ENCODE data around the gene IGFBP4. TPM values are rescaled to one million over a fixed set of nuclear protein-coding genes. Genes with fewer than 3 reads are reported as not detected.

Gene IGFBP4
- total RNA-seq, 1 donor from 2014 or later, result 142 TPM

DNA sequence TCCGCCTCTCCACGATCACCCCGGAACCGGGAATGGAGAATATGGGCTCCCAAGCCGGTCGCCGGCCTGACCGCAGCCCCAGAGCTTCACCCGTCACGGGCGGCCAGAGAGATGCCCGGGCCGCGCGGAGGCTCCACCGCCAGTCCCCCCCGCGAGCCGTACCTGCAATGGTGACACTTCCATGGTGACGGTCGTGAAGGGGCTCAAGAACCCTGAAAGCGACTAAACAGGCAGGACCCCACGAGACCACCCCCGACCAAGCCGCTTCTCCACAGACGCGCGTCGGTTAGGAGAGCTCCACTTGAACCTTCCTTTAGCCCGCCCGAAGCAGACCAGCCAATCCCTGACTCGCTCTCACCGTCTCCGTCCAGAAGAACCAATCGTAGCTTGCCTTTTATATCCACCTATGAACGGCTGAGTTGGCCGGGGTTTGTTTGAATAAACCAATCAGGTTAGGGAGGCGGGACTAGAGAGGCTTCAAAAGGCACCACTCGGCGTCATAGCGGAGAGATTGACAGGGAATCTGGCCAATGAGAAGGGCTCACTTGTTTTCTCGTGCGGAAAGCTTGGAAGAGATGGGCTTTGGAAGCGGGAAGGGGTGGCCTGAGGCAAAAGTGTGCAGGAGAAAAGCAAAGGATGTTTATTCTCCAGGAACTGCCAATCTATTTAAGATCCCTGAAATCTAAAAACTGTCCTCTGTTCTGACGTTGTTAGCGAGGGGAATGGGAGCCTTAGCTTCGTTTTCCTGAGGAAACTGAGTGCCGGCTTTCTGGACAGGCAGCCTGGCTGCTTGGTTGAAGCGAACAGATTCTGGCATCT lies 25.4 kb upstream of the IGFBP4 start, which contains the start of gene TOP2A:
Gene TOP2A (minus strand): TSS at position 288 of the 819 bp plus-strand sequence. CDS start 105 bp downstream, at position 183.
- H3K36me3 Mint-ChIP-seq (ENCODE audit: low read depth, unreplicated experiment), result no peaks in the 10 kb centered on the region
- H3K27ac Mint-ChIP-seq (ENCODE audit: unreplicated experiment), result peak within 1 kb of the TSS; percentile 78
- Histone ChIP-seq H3K36me3 (ENCODE audit: insufficient read depth, low read length) (no peaks in the 10 kb centered on the region), H4K20me1 (ENCODE audit: insufficient read depth, low read length) (no peaks in the 10 kb centered on the region), H3K4me3 (ENCODE audit: insufficient read depth, low read depth, low read length) (peak within 1 kb of the TSS; percentile 80), H2AFZ (ENCODE audit: low read depth, low read length) (peak within 1 kb of the TSS; percentile 92), H3K4me1 (ENCODE audit: insufficient read depth, low read length) (peaks cover 13% of the 10 kb centered on the region), H3K27me3 (ENCODE audit: insufficient read depth, low read length) (no peaks in the 10 kb centered on the region), H3K4me2 (ENCODE audit: low read length) (peak within 1 kb of the TSS; percentile 95), H3K79me2 (ENCODE audit: insufficient read depth, low read length) (peaks cover 38% of the 10 kb centered on the region), H3K9ac (ENCODE audit: low read length) (peak within 1 kb of the TSS; percentile 83), H3K27ac (ENCODE audit: low read depth, low read length) (peak within 1 kb of the TSS; percentile 69), H3K9me3 (ENCODE audit: insufficient read depth, low read depth, low read length) (no peaks in the 10 kb centered on the region)
- peak; percentile 75 for FAIRE-seq
- H3K4me3 Mint-ChIP-seq (ENCODE audit: unreplicated experiment), result peak within 1 kb of the TSS; percentile 94
- no peaks in the 10 kb centered on the region for H3K4me1 Mint-ChIP-seq (ENCODE audit: low read depth, unreplicated experiment)
- H3K27me3 Mint-ChIP-seq (ENCODE audit: low read depth, unreplicated experiment), result no peaks in the 10 kb centered on the region
- no peak for TF ChIP-seq EZH2 (IDR thresholded peaks at IDR 0.05; ENCODE audit: insufficient read depth, low read length)
- TF ChIP-seq, protein P1, sequence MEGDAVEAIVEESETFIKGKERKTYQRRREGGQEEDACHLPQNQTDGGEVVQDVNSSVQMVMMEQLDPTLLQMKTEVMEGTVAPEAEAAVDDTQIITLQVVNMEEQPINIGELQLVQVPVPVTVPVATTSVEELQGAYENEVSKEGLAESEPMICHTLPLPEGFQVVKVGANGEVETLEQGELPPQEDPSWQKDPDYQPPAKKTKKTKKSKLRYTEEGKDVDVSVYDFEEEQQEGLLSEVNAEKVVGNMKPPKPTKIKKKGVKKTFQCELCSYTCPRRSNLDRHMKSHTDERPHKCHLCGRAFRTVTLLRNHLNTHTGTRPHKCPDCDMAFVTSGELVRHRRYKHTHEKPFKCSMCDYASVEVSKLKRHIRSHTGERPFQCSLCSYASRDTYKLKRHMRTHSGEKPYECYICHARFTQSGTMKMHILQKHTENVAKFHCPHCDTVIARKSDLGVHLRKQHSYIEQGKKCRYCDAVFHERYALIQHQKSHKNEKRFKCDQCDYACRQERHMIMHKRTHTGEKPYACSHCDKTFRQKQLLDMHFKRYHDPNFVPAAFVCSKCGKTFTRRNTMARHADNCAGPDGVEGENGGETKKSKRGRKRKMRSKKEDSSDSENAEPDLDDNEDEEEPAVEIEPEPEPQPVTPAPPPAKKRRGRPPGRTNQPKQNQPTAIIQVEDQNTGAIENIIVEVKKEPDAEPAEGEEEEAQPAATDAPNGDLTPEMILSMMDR (IDR thresholded peaks at IDR 0.05; ENCODE audit: insufficient read depth, low read depth, low read length), result no peak
- DNase-seq (ENCODE audit: low read depth), result peak; percentile 97
- H3K9me3 Mint-ChIP-seq (ENCODE audit: unreplicated experiment), result no peaks in the 10 kb centered on the region

DNA sequence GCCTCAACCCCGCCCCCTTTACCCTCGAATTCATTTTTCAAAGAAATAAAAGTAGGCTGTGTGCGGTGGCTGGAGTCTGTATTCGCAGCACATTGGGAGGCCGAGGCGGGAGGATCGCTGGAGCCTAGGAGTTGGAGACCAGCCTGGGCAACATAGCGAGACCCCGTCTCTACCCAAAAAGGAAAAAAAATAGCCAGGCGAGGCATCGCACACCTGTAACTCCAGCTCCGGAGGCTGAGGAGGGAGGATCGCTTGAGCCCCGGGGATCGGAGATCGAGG lies 24.9 kb upstream of the IGFBP4 start:
- Mint-ChIP-seq H3K4me3 (ENCODE audit: unreplicated experiment) (peak overlapping the region; percentile 94), H3K27ac (ENCODE audit: unreplicated experiment) (no peak overlapping the region), H3K27me3 (ENCODE audit: low read depth, unreplicated experiment) (no peaks in the 10 kb centered on the region), H3K4me1 (ENCODE audit: low read depth, unreplicated experiment) (no peaks in the 10 kb centered on the region), H3K36me3 (ENCODE audit: low read depth, unreplicated experiment) (no peaks in the 10 kb centered on the region), H3K9me3 (ENCODE audit: unreplicated experiment) (no peaks in the 10 kb centered on the region)
- H3K4me1 ChIP-seq (ENCODE audit: insufficient read depth, low read length), result peaks cover 13% of the 10 kb centered on the region
- H3K9me3 ChIP-seq (ENCODE audit: insufficient read depth, low read depth, low read length), result no peaks in the 10 kb centered on the region
- TF ChIP-seq, protein P1 (IDR thresholded peaks at IDR 0.05; ENCODE audit: insufficient read depth, low read depth, low read length), result no peak
- TF ChIP-seq EZH2 (IDR thresholded peaks at IDR 0.05; ENCODE audit: insufficient read depth, low read length), result no peak
- FAIRE-seq, result no peak
- H4K20me1 ChIP-seq (ENCODE audit: insufficient read depth, low read length), result no peaks in the 10 kb centered on the region
- no peak for DNase-seq (ENCODE audit: low read depth)
- peak overlapping the region; percentile 60 for H3K27ac ChIP-seq (ENCODE audit: low read depth, low read length)
- peak overlapping the region; percentile 80 for H3K4me3 ChIP-seq (ENCODE audit: insufficient read depth, low read depth, low read length)
- H3K36me3 ChIP-seq (ENCODE audit: insufficient read depth, low read length), result no peaks in the 10 kb centered on the region
- H3K79me2 ChIP-seq (ENCODE audit: insufficient read depth, low read length), result peaks cover 38% of the 10 kb centered on the region
- H3K4me2 ChIP-seq (ENCODE audit: low read length), result peak overlapping the region; percentile 95
- peak overlapping the region; percentile 72 for H3K9ac ChIP-seq (ENCODE audit: low read length)
- H2AFZ ChIP-seq (ENCODE audit: low read depth, low read length), result peak overlapping the region; percentile 92
- no peaks in the 10 kb centered on the region for H3K27me3 ChIP-seq (ENCODE audit: insufficient read depth, low read length)

Measured in astrocyte (in vitro differentiated cells and primary cell).